ENCODE measurements around the gene WDR59. TPM values are rescaled to one million over a fixed set of nuclear protein-coding genes. Genes with fewer than 3 reads are reported as not detected.
"Not testable (repeated sequence)": the region's sequence is repeated elsewhere in the genome, so short reads cannot be mapped to it uniquely, and the experiment has no call there.

The WDR59 gene
- total and polyA plus RNA-seq, 3 experiments from 2014 or later: 13.0 to 56.5 (median 55.9) TPM

- Mint-ChIP-seq H3K27ac (peak overlapping the region in 1 of 8 donors; percentile 46), H3K9me3 (no peaks in the 10 kb centered on the region), H3K4me1 (no peaks in the 10 kb centered on the region), H3K27me3 (peaks cover 3% of the 10 kb centered on the region in 2 donors), H3K4me3 (no peak overlapping the region), H3K36me3 (no peaks in the 10 kb centered on the region)
- Histone ChIP-seq H3K27ac (ENCODE audit: low read depth, low read length) (no peak overlapping the region), H3K27me3 (ENCODE audit: insufficient read depth, low read length, poor library complexity, severe bottlenecking) (no peaks in the 10 kb centered on the region), H3K4me1 (ENCODE audit: insufficient read depth, low read length) (no peaks in the 10 kb centered on the region), H3K36me3 (ENCODE audit: insufficient read depth, low read length) (no peaks in the 10 kb centered on the region), H3K9me3 (ENCODE audit: low read length) (no peaks in the 10 kb centered on the region), H3K4me3 (ENCODE audit: low read length) (no peak overlapping the region)
- ChIA-PET CTCF (interaction anchor here (1.8 kb wide), 1 partner anchor 10 kb away, joined by 6 read pairs; no protein-coding TSS in a partner anchor), POLR2A (interaction anchor here (0.5 kb wide), 1 partner anchor 246 kb away, joined by 5 read pairs; the partner anchor contains the start of gene GLG1)
- DNase-seq: no peak
Observed at GRCh38 chr16:74852500-74852875, 132.4 kb downstream of the WDR59 start.

- POLR2A ChIA-PET: no interaction called here
- H3K27me3 Mint-ChIP-seq: peaks cover 2 to 11% of the 10 kb centered on the region in 2 donors
Observed at GRCh38 chr16:74850027-74850426, 134.9 kb downstream of the WDR59 start.

GRCh38 chr16:74847202-74847601 lies 137.7 kb downstream of the WDR59 start:
- ChIA-PET CTCF (no interaction called here), POLR2A (no interaction called here)
- DNase-seq: no peak
- no peak overlapping the region for H3K27ac ChIP-seq (ENCODE audit: low read depth, low read length)
- H3K36me3 ChIP-seq (ENCODE audit: insufficient read depth, low read length): no peaks in the 10 kb centered on the region
- Mint-ChIP-seq H3K4me1 (no peaks in the 10 kb centered on the region), H3K36me3 (no peaks in the 10 kb centered on the region), H3K9me3 (no peaks in the 10 kb centered on the region), H3K27ac (no peak overlapping the region), H3K4me3 (no peak overlapping the region), H3K27me3 (peaks cover 0 to 13% of the 10 kb centered on the region in 2 donors)
- H3K4me1 ChIP-seq (ENCODE audit: insufficient read depth, low read length): no peaks in the 10 kb centered on the region
- H3K27me3 ChIP-seq (ENCODE audit: insufficient read depth, low read length, poor library complexity, severe bottlenecking): no peaks in the 10 kb centered on the region
- no peaks in the 10 kb centered on the region for H3K9me3 ChIP-seq (ENCODE audit: low read length)
- H3K4me3 ChIP-seq (ENCODE audit: low read length): no peak overlapping the region

More at GRCh38 chr16:74850027-74850426, 134.9 kb downstream of the WDR59 start:
- Mint-ChIP-seq H3K4me1 (no peaks in the 10 kb centered on the region), H3K9me3 (no peaks in the 10 kb centered on the region), H3K4me3 (no peak overlapping the region), H3K27ac (no peak overlapping the region), H3K36me3 (no peaks in the 10 kb centered on the region)
- no peak overlapping the region for H3K4me3 ChIP-seq (ENCODE audit: low read length)
- no peaks in the 10 kb centered on the region for H3K4me1 ChIP-seq (ENCODE audit: insufficient read depth, low read length)
- DNase-seq: no peak
- no peaks in the 10 kb centered on the region for H3K27me3 ChIP-seq (ENCODE audit: insufficient read depth, low read length, poor library complexity, severe bottlenecking)
- H3K36me3 ChIP-seq (ENCODE audit: insufficient read depth, low read length): no peaks in the 10 kb centered on the region
- H3K9me3 ChIP-seq (ENCODE audit: low read length): no peaks in the 10 kb centered on the region
- H3K27ac ChIP-seq (ENCODE audit: low read depth, low read length): no peak overlapping the region
- CTCF ChIA-PET: no interaction called here

GRCh38 chr16:74846714-74847113 lies 138.2 kb downstream of the WDR59 start:
- ChIA-PET POLR2A (no interaction called here), CTCF (no interaction called here)
- Histone ChIP-seq H3K36me3 (ENCODE audit: insufficient read depth, low read length) (no peaks in the 10 kb centered on the region), H3K27me3 (ENCODE audit: insufficient read depth, low read length, poor library complexity, severe bottlenecking) (no peaks in the 10 kb centered on the region), H3K4me3 (ENCODE audit: low read length) (no peak overlapping the region), H3K4me1 (ENCODE audit: insufficient read depth, low read length) (no peaks in the 10 kb centered on the region), H3K9me3 (ENCODE audit: low read length) (no peaks in the 10 kb centered on the region), H3K27ac (ENCODE audit: low read depth, low read length) (no peak overlapping the region)
- Mint-ChIP-seq H3K36me3 (no peaks in the 10 kb centered on the region), H3K27ac (no peak overlapping the region), H3K4me1 (no peaks in the 10 kb centered on the region), H3K27me3 (peaks cover 0 to 13% of the 10 kb centered on the region in 2 donors), H3K4me3 (no peak overlapping the region), H3K9me3 (no peaks in the 10 kb centered on the region)
- no peak for DNase-seq

- H3K4me3 Mint-ChIP-seq: no peak overlapping the region
- no peak overlapping the region for H3K27ac Mint-ChIP-seq
- H3K36me3 ChIP-seq (ENCODE audit: insufficient read depth, low read length): no peaks in the 10 kb centered on the region
- H3K4me1 ChIP-seq (ENCODE audit: insufficient read depth, low read length): no peaks in the 10 kb centered on the region
- no peaks in the 10 kb centered on the region for H3K9me3 Mint-ChIP-seq
- no peaks in the 10 kb centered on the region for H3K9me3 ChIP-seq (ENCODE audit: low read length)
- no peak overlapping the region for H3K27ac ChIP-seq (ENCODE audit: low read depth, low read length)
- no peaks in the 10 kb centered on the region for H3K4me1 Mint-ChIP-seq
- ChIA-PET CTCF (interaction anchor here (1.2 kb wide), 1 partner anchor 18 kb away, joined by 4 read pairs; no protein-coding TSS in a partner anchor), POLR2A (no interaction called here)
- no peak for DNase-seq
- peaks cover 4 to 27% of the 10 kb centered on the region in 2 donors for H3K27me3 Mint-ChIP-seq
- no peaks in the 10 kb centered on the region for H3K27me3 ChIP-seq (ENCODE audit: insufficient read depth, low read length, poor library complexity, severe bottlenecking)
- H3K36me3 Mint-ChIP-seq: no peaks in the 10 kb centered on the region
- H3K4me3 ChIP-seq (ENCODE audit: low read length): no peak overlapping the region
Observed at GRCh38 chr16:74844041-74844980, 140.6 kb downstream of the WDR59 start.

GRCh38 chr16:74843381-74844035 lies 141.4 kb downstream of the WDR59 start:
- H3K36me3 ChIP-seq (ENCODE audit: insufficient read depth, low read length); H3K27ac Mint-ChIP-seq; H3K4me3 Mint-ChIP-seq; H3K4me1 Mint-ChIP-seq; POLR2A ChIA-PET; H3K4me1 ChIP-seq (ENCODE audit: insufficient read depth, low read length); H3K27ac ChIP-seq (ENCODE audit: low read depth, low read length); H3K27me3 ChIP-seq (ENCODE audit: insufficient read depth, low read length, poor library complexity, severe bottlenecking); H3K9me3 ChIP-seq (ENCODE audit: low read length); H3K9me3 Mint-ChIP-seq; H3K4me3 ChIP-seq (ENCODE audit: low read length); H3K36me3 Mint-ChIP-seq; DNase-seq: not testable (repeated sequence)
- CTCF ChIA-PET: interaction anchor here (1.2 kb wide), 1 partner anchor 19 kb away, joined by 4 read pairs; no protein-coding TSS in a partner anchor
- peaks cover 4 to 24% of the 10 kb centered on the region in 2 donors for H3K27me3 Mint-ChIP-seq

- no peaks in the 10 kb centered on the region for H3K4me1 Mint-ChIP-seq
- Histone ChIP-seq H3K27ac (ENCODE audit: low read depth, low read length) (no peak overlapping the region), H3K9me3 (ENCODE audit: low read length) (no peaks in the 10 kb centered on the region), H3K36me3 (ENCODE audit: insufficient read depth, low read length) (no peaks in the 10 kb centered on the region), H3K27me3 (ENCODE audit: insufficient read depth, low read length, poor library complexity, severe bottlenecking) (no peaks in the 10 kb centered on the region), H3K4me1 (ENCODE audit: insufficient read depth, low read length) (no peaks in the 10 kb centered on the region), H3K4me3 (ENCODE audit: low read length) (no peak overlapping the region)
- H3K27ac Mint-ChIP-seq: no peak overlapping the region
- H3K36me3 Mint-ChIP-seq: no peaks in the 10 kb centered on the region
- CTCF ChIA-PET: no interaction called here
- peaks cover 4 to 24% of the 10 kb centered on the region in 2 donors for H3K27me3 Mint-ChIP-seq
- no peak for DNase-seq
- no peak overlapping the region for H3K4me3 Mint-ChIP-seq
- H3K9me3 Mint-ChIP-seq: no peaks in the 10 kb centered on the region
- POLR2A ChIA-PET: no interaction called here
Observed at GRCh38 chr16:74842413-74842812, 142.5 kb downstream of the WDR59 start.

- CTCF ChIA-PET: no interaction called here
- H3K36me3 Mint-ChIP-seq: no peaks in the 10 kb centered on the region
- H3K4me1 ChIP-seq (ENCODE audit: insufficient read depth, low read length): no peaks in the 10 kb centered on the region
Observed at GRCh38 chr16:74841904-74842303, 143.0 kb downstream of the WDR59 start.

More at GRCh38 chr16:74841904-74842303, 143.0 kb downstream of the WDR59 start:
- H3K4me1 Mint-ChIP-seq: no peaks in the 10 kb centered on the region
- H3K4me3 Mint-ChIP-seq: no peak overlapping the region
- H3K9me3 Mint-ChIP-seq: no peaks in the 10 kb centered on the region
- H3K27ac Mint-ChIP-seq: peak overlapping the region in 1 of 8 donors; percentile 44
- POLR2A ChIA-PET: no interaction called here
- Histone ChIP-seq H3K27me3 (ENCODE audit: insufficient read depth, low read length, poor library complexity, severe bottlenecking) (no peaks in the 10 kb centered on the region), H3K27ac (ENCODE audit: low read depth, low read length) (no peak overlapping the region), H3K4me3 (ENCODE audit: low read length) (no peak overlapping the region), H3K36me3 (ENCODE audit: insufficient read depth, low read length) (no peaks in the 10 kb centered on the region), H3K9me3 (ENCODE audit: low read length) (no peaks in the 10 kb centered on the region)
- peaks cover 4 to 27% of the 10 kb centered on the region in 2 donors for H3K27me3 Mint-ChIP-seq
- no peak for DNase-seq
